ENCODE data around the gene CC2D2A.

The CC2D2A gene

GRCh38 chr4:15507679-15508078 is 38.0 kb downstream of the CC2D2A start:
- Histone ChIP-seq H3K27ac (replicated peaks) (no peak overlapping the region), H3K4me3 (replicated peaks; ENCODE audit: insufficient read depth, low read length) (no peak overlapping the region), H3K27me3 (ENCODE audit: insufficient read depth, poor library complexity, severe bottlenecking) (no peaks in the 10 kb centered on the region)
- TF ChIP-seq SPI1 (IDR thresholded peaks at IDR 0.05; ENCODE audit: borderline replicate concordance, low read depth) = no peak
- TF ChIP-seq GABPA (IDR thresholded peaks at IDR 0.05; ENCODE audit: low read depth) = no peak
- no peak for TF ChIP-seq POLR2AphosphoS5 (IDR thresholded peaks at IDR 0.05; ENCODE audit: low read depth)
- TF ChIP-seq CTCF (IDR thresholded peaks at IDR 0.05; ENCODE audit: insufficient read depth, low read length) = no peak
- TF ChIP-seq, protein P1, sequence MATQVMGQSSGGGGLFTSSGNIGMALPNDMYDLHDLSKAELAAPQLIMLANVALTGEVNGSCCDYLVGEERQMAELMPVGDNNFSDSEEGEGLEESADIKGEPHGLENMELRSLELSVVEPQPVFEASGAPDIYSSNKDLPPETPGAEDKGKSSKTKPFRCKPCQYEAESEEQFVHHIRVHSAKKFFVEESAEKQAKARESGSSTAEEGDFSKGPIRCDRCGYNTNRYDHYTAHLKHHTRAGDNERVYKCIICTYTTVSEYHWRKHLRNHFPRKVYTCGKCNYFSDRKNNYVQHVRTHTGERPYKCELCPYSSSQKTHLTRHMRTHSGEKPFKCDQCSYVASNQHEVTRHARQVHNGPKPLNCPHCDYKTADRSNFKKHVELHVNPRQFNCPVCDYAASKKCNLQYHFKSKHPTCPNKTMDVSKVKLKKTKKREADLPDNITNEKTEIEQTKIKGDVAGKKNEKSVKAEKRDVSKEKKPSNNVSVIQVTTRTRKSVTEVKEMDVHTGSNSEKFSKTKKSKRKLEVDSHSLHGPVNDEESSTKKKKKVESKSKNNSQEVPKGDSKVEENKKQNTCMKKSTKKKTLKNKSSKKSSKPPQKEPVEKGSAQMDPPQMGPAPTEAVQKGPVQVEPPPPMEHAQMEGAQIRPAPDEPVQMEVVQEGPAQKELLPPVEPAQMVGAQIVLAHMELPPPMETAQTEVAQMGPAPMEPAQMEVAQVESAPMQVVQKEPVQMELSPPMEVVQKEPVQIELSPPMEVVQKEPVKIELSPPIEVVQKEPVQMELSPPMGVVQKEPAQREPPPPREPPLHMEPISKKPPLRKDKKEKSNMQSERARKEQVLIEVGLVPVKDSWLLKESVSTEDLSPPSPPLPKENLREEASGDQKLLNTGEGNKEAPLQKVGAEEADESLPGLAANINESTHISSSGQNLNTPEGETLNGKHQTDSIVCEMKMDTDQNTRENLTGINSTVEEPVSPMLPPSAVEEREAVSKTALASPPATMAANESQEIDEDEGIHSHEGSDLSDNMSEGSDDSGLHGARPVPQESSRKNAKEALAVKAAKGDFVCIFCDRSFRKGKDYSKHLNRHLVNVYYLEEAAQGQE (IDR thresholded peaks at IDR 0.05; ENCODE audit: insufficient replicate concordance, low read depth) = no peak
- no peak for DNase-seq (ENCODE audit: low read depth in 1 of 2, low spot score in 1 of 2)

DNA sequence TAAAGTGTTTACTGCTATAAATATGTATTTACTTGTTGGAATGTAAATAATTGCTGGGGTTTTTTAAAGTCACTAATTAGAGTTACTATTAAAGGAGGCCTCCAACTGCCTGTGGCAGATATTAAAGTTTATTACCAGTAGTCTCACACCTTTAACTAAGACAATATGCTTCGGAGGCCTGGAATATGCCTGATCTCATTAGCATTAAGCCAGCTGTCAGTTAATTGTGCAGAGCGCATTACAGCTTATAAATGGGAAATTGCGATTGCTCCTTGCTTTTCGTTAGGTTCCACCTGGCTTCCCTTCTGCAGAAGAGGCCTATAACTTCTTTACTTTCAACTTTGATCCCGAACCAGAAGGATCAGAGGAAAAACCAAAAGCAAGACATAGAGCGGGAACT is 41.3 kb downstream of the CC2D2A start:
- H3K4me3 ChIP-seq (replicated peaks; ENCODE audit: insufficient read depth, low read length) = no peak overlapping the region
- no peak for TF ChIP-seq SPI1 (IDR thresholded peaks at IDR 0.05; ENCODE audit: borderline replicate concordance, low read depth)
- TF ChIP-seq, protein P1 (IDR thresholded peaks at IDR 0.05; ENCODE audit: insufficient replicate concordance, low read depth) = no peak
- TF ChIP-seq CTCF (IDR thresholded peaks at IDR 0.05; ENCODE audit: insufficient read depth, low read length) = no peak
- TF ChIP-seq GABPA (IDR thresholded peaks at IDR 0.05; ENCODE audit: low read depth) = no peak
- no peak for TF ChIP-seq POLR2AphosphoS5 (IDR thresholded peaks at IDR 0.05; ENCODE audit: low read depth)
- DNase-seq (ENCODE audit: low read depth in 1 of 2, low spot score in 1 of 2) = no peak

GRCh38 chr4:15513545-15513944 is 43.9 kb downstream of the CC2D2A start:
- H3K27me3 ChIP-seq (ENCODE audit: insufficient read depth, poor library complexity, severe bottlenecking) = no peaks in the 10 kb centered on the region
- TF ChIP-seq CTCF (IDR thresholded peaks at IDR 0.05; ENCODE audit: insufficient read depth, low read length) = no peak
- no peak for TF ChIP-seq GABPA (IDR thresholded peaks at IDR 0.05; ENCODE audit: low read depth)
- TF ChIP-seq, protein P1 (IDR thresholded peaks at IDR 0.05; ENCODE audit: insufficient replicate concordance, low read depth) = no peak
- TF ChIP-seq SPI1 (IDR thresholded peaks at IDR 0.05; ENCODE audit: borderline replicate concordance, low read depth) = no peak
- TF ChIP-seq POLR2AphosphoS5 (IDR thresholded peaks at IDR 0.05; ENCODE audit: low read depth) = no peak
- H3K4me3 ChIP-seq (replicated peaks; ENCODE audit: insufficient read depth, low read length) = no peak overlapping the region
- H3K27ac ChIP-seq (replicated peaks) = no peak overlapping the region
- DNase-seq (ENCODE audit: low read depth in 1 of 2, low spot score in 1 of 2) = no peak

More for the DNA sequence above, 41.3 kb downstream of the CC2D2A start:
- Histone ChIP-seq H3K27ac (replicated peaks) (no peak overlapping the region), H3K27me3 (ENCODE audit: insufficient read depth, poor library complexity, severe bottlenecking) (no peaks in the 10 kb centered on the region)

All from HL-60 (cell line).